Esophagus muscularis mucosa (tissue), 4 donors: ENCODE results near the gene TMX4. TPM values are rescaled to one million over a fixed set of nuclear protein-coding genes. Genes with fewer than 3 reads are reported as not detected.
"Not testable (repeated sequence)": the region's sequence is repeated elsewhere in the genome, so short reads cannot be mapped to it uniquely, and the experiment has no call there.

Source experiments
- DNase-seq: peaks from one replicate; pipeline ENCODE4 v3.0.0-alpha.2; 2017; ENCODE audit errors: extremely low spot score
- H3K27ac ChIP-seq, 4 donors: fragments of 200-600 bp; sonication (generic); replicated peaks in 1 of 4; 1 replicate in 3 of 4; 2 replicates in 1 of 4; pipeline ENCODE4 v1.5.1; 2016 to 2019; ENCODE audit warnings: mild to moderate bottlenecking in 1 of 4
- H3K27me3 ChIP-seq, 4 donors: fragments of 200-600 bp; sonication (generic); one replicate each; pipeline versions ENCODE4 v1.5.1 to v1.6.0; 2016 to 2019
- H3K36me3 ChIP-seq, 4 donors: fragments of 200-600 bp; sonication (generic); one replicate each; pipeline ENCODE4 v1.5.1; 2016 to 2019
- H3K4me1 ChIP-seq, 4 donors: fragments of 200-600 bp; sonication (generic); one replicate each; pipeline ENCODE4 v1.5.1; 2016 to 2019
- H3K4me3 ChIP-seq, 4 donors: fragments of 200-600 bp; sonication (generic); 1 replicate in 2 of 4; 2 replicates in 2 of 4; pipeline ENCODE4 v1.5.1; 2016 to 2019; ENCODE audit warnings: mild to moderate bottlenecking in 4 of 4, moderate library complexity in 1 of 4
- H3K9me3 ChIP-seq, 4 donors: fragments of 200-600 bp; sonication (generic); 1 replicate in 3 of 4; 2 replicates in 1 of 4; pipeline ENCODE4 v1.5.1; 2016 to 2019
- EP300 ChIP-seq: sonication (generic); formaldehyde crosslinking; IDR thresholded peaks from one replicate; pipeline ENCODE4 v1.6.1; 2017; ENCODE audit warnings: antibody characterized with exemption
- POLR2A ChIP-seq: fragments of 450-650 bp; IDR thresholded peaks from one replicate; pipeline ENCODE4 v1.6.1; 2017; ENCODE audit warnings: antibody characterized with exemption, moderate library complexity, mild to moderate bottlenecking, low read depth
- POLR2AphosphoS5 ChIP-seq, 2 donors: sonication (generic); formaldehyde crosslinking; IDR thresholded peaks; one replicate each; pipeline ENCODE4 v1.6.1; 2017; ENCODE audit warnings: antibody characterized with exemption in 2 of 2
- WGBS: methylation state at CpG from one replicate; pipeline ENCODE4 v1.1.5; 2018; 5-methylcytosine and 5-hydroxymethylcytosine counted together
- intact Hi-C: fragments of 100-400 bp; cut with DNase I; formaldehyde crosslinking; loops from one replicate; pipeline ENCODE4 v1.15.1; 2023
- total RNA-seq, 4 donors: library from RNA; depleted of rRNA; stranded (reverse); fragments of >200 nt; gene quantifications; one replicate each; pipeline versions ENCODE4 v1.1.0 to v1.2.1, GENCODE V29; 2016
- TF ChIP-seq, protein P1 (sequence below), 3 experiments: fragments of 200-600 bp in 2 of 3; fragments of 450-650 bp in 1 of 3; sonication (generic) in 2 of 3; IDR thresholded peaks; one replicate each; pipeline ENCODE4 v1.5.1; 2017 to 2019; ENCODE audit warnings: antibody characterized with exemption in 3 of 3, mild to moderate bottlenecking in 2 of 3, moderate library complexity in 1 of 3

TMX4 gene
- total RNA-seq, 4 donors from 2014 or later, result 48.1 to 70.6 (median 56.9) TPM

DNA sequence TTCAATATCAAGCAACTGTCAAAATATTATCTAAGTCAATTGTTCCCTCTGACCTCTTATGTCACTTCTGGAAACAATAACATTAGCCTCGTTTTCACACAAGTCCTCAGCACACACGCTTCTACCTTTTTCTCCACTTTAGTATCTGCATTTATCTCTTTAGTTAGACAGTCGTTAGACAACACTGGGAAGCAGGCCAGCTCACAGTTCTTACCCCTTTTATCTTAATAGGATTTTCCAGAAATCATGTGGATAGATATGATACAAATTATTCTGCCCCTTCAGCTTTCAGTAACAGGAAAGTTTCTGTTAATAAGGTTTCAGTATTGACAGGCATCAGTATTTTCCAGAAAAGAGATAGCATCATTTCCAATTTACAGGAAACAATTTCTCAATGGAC lies 53.4 kb downstream of the TMX4 start:
- no peak overlapping the region for H3K27ac ChIP-seq
- no peaks in the 10 kb centered on the region for H3K36me3 ChIP-seq
- no peaks in the 10 kb centered on the region for H3K27me3 ChIP-seq
- no peak overlapping the region for H3K4me3 ChIP-seq
- no peaks in the 10 kb centered on the region for H3K9me3 ChIP-seq
- no peak for DNase-seq
- TF ChIP-seq POLR2AphosphoS5 (IDR thresholded peaks at IDR 0.05) (no peak), EP300 (no peak), POLR2A (no peak)
- TF ChIP-seq, protein P1, sequence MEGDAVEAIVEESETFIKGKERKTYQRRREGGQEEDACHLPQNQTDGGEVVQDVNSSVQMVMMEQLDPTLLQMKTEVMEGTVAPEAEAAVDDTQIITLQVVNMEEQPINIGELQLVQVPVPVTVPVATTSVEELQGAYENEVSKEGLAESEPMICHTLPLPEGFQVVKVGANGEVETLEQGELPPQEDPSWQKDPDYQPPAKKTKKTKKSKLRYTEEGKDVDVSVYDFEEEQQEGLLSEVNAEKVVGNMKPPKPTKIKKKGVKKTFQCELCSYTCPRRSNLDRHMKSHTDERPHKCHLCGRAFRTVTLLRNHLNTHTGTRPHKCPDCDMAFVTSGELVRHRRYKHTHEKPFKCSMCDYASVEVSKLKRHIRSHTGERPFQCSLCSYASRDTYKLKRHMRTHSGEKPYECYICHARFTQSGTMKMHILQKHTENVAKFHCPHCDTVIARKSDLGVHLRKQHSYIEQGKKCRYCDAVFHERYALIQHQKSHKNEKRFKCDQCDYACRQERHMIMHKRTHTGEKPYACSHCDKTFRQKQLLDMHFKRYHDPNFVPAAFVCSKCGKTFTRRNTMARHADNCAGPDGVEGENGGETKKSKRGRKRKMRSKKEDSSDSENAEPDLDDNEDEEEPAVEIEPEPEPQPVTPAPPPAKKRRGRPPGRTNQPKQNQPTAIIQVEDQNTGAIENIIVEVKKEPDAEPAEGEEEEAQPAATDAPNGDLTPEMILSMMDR (IDR thresholded peaks at IDR 0.05), result no peak
- H3K4me1 ChIP-seq, result no peaks in the 10 kb centered on the region
- intact Hi-C loops, result no loop called here
- WGBS, result 35% methylated on average over 3 of the region's 3 CpGs

DNA sequence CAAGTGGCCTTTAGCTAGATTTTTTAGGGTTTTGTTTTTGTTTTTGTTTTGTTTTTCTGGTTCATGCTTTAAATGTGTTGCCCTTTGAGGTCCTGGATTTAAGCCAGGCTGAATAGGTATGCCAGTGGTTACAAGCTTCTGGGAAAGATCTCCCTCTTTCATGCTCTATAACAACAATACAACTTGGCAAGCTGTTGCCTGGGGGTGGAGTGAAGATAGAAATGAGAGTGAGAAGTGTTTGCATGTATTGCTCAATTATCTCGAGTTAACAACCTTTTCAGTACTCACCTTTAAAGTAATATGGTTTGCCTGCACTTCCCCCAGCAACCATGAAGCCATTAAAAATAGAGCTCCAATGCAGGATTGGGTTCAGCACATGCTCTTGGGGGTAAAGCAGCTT lies 60.1 kb downstream of the TMX4 start:
- 69% methylated on average over 1 of the region's 1 CpG for WGBS
- TF ChIP-seq, protein P1 (IDR thresholded peaks at IDR 0.05), result no peak
- TF ChIP-seq POLR2AphosphoS5 (IDR thresholded peaks at IDR 0.05) (no peak), POLR2A (no peak), EP300 (no peak)
- H3K36me3 ChIP-seq, result no peaks in the 10 kb centered on the region
- no peak for DNase-seq
- intact Hi-C loops, result no loop called here
- H3K4me3 ChIP-seq, result no peak overlapping the region
- no peaks in the 10 kb centered on the region for H3K4me1 ChIP-seq
- peaks cover 0 to 8% (median 0%) of the 10 kb centered on the region in 4 donors for H3K9me3 ChIP-seq
- H3K27me3 ChIP-seq, result no peaks in the 10 kb centered on the region
- H3K27ac ChIP-seq, result no peak overlapping the region

DNA sequence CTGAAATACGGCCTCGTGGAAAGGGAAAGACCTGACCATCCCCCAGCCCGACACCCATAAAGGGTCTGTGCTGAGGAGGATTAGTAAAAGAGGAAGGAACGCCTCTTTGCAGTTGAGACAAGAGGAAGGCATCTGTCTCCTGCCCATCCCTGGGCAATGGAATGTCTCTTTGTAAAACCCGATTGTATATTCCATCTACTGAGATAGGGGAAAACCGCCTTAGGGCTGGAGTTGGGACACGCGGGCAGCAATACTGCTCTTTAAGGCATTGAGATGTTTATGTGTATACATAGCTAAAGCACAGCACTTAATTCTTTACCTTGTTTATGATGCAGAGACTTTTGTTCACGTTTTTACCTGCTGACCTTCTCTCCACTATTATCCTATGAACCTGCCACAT lies 63.0 kb downstream of the TMX4 start:
- H3K27ac ChIP-seq, H3K36me3 ChIP-seq, DNase-seq, H3K27me3 ChIP-seq, H3K4me3 ChIP-seq, intact Hi-C loops, H3K9me3 ChIP-seq, H3K4me1 ChIP-seq: not testable (repeated sequence)
- WGBS, result 80% methylated on average over 9 of the region's 9 CpGs

DNA sequence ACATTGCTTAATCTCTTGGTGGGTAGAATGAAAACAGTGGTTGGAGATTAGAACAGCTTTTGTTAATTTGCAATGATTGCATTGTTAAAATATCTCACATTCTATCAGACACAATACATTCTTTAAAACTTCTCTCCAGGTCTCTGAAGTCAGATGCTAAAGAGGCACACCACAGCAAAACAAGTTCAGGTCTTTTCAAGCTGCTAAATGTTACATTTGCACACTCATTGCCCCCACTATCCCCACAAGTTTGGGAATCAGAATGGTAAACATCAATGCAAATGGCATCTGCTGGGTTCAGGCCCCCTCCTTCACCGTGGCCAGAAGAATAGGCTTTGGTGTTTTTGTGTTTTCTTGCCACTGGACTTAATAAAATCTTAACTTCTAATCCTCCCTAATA lies 69.2 kb downstream of the TMX4 start:
- intact Hi-C loops, result no loop called here
- Histone ChIP-seq H3K4me3 (no peak overlapping the region), H3K4me1 (peaks cover 0 to 6% (median 0%) of the 10 kb centered on the region in 4 donors), H3K27me3 (no peaks in the 10 kb centered on the region), H3K9me3 (peaks cover 0 to 7% (median 1%) of the 10 kb centered on the region in 4 donors), H3K36me3 (no peaks in the 10 kb centered on the region), H3K27ac (no peak overlapping the region)
- TF ChIP-seq, protein P1 (IDR thresholded peaks at IDR 0.05), result no peak
- TF ChIP-seq EP300 (no peak), POLR2A (no peak), POLR2AphosphoS5 (IDR thresholded peaks at IDR 0.05) (no peak)
- DNase-seq, result no peak
- 69% methylated on average over 1 of the region's 1 CpG for WGBS

DNA sequence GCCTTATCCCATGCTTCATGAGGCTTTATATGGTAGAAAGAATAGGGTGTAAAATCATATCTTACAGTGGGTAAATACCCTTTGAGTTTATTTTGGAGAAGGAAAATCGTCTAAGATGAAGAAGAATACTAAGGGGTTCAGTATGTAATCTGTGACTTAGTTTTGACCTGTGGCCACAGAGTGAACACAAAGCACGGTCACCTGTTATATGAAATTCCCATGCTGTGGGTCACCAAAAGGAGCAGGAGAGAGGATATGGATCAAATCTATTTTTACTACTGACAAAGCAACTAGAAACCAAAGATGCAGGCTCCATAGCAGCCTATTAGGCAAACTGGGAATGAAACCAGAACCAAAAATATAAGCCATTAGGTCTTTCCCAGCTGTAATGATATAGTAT lies 75.7 kb downstream of the TMX4 start:
- intact Hi-C loops, result no loop called here
- Histone ChIP-seq H3K4me1 (peaks cover 0 to 9% (median 0%) of the 10 kb centered on the region in 4 donors), H3K9me3 (peaks cover 0 to 7% (median 1%) of the 10 kb centered on the region in 4 donors), H3K4me3 (no peak overlapping the region), H3K27me3 (no peaks in the 10 kb centered on the region), H3K27ac (no peak overlapping the region), H3K36me3 (no peaks in the 10 kb centered on the region)
- TF ChIP-seq, protein P1 (IDR thresholded peaks at IDR 0.05), result no peak
- TF ChIP-seq POLR2A, result no peak
- no peak for TF ChIP-seq POLR2AphosphoS5 (IDR thresholded peaks at IDR 0.05)
- no peak for TF ChIP-seq EP300
- 44% methylated on average over 2 of the region's 2 CpGs for WGBS
- DNase-seq, result no peak
